Keratinocyte (primary cell): ENCODE data around the gene COIL. TPM values are rescaled to one million over a fixed set of nuclear protein-coding genes. Genes with fewer than 3 reads are reported as not detected.
"Not testable (repeated sequence)": the region's sequence is repeated elsewhere in the genome, so short reads cannot be mapped to it uniquely, and the experiment has no call there.

Source experiments
- DNase-seq: peaks from one replicate; pipeline ENCODE4 v3.0.0-alpha.2; 2011; ENCODE audit warnings: low read depth, missing footprints, low spot score
- FAIRE-seq: peaks from 2 replicates; lab custom pipeline; 2011; peaks lifted over from hg19 to GRCh38; lab: Jason Lieb, UNC
- H2AFZ ChIP-seq: 2 replicates; pipeline ENCODE4 v1.6.0; 2012; ENCODE audit warnings: low read length, control low read depth, inconsistent platforms; ENCODE audit not compliant: control insufficient read depth
- H3K27ac ChIP-seq: 2 replicates; pipeline ENCODE4 v1.5.1; 2011; ENCODE audit warnings: low read length; ENCODE audit not compliant: control insufficient read depth, insufficient read depth
- H3K27me3 ChIP-seq: 3 replicates; pipeline ENCODE4 v1.6.0; 2011; ENCODE audit warnings: low read length; ENCODE audit not compliant: control insufficient read depth, insufficient read depth; ENCODE audit errors: extremely low read depth
- H3K36me3 ChIP-seq, 2 experiments: 2 replicates in 1 of 2; 3 replicates in 1 of 2; pipeline ENCODE4 v1.5.1; 2011; ENCODE audit warnings: low read length in 2 of 2, mild to moderate bottlenecking in 1 of 2; ENCODE audit not compliant: control insufficient read depth in 2 of 2, insufficient read depth in 2 of 2; ENCODE audit errors: extremely low read depth in 1 of 2
- H3K4me1 ChIP-seq: 3 replicates; pipeline ENCODE4 v1.5.1; 2011; ENCODE audit warnings: low read length; ENCODE audit not compliant: control insufficient read depth, insufficient read depth; ENCODE audit errors: extremely low read depth
- H3K4me2 ChIP-seq: 3 replicates; pipeline ENCODE4 v1.6.0; 2011; ENCODE audit warnings: low read depth, low read length; ENCODE audit not compliant: control insufficient read depth, insufficient read depth; ENCODE audit errors: extremely low read depth
- H3K4me3 ChIP-seq, 3 experiments: fragments of 200-600 bp in 1 of 3; sonication (generic) in 1 of 3; 2 replicates in 2 of 3; 3 replicates in 1 of 3; pipeline ENCODE4 v1.5.1; 2011 to 2016; ENCODE audit warnings: low read length in 3 of 3, mild to moderate bottlenecking in 3 of 3, control low read depth in 2 of 3, inconsistent platforms in 1 of 3, low read depth in 1 of 3, mixed read lengths in 1 of 3, mixed run types in 1 of 3, moderate library complexity in 1 of 3; ENCODE audit not compliant: control insufficient read depth in 2 of 3, insufficient read depth in 2 of 3; ENCODE audit errors: extremely low read depth in 1 of 3
- H3K79me2 ChIP-seq: 2 replicates; pipeline ENCODE4 v1.6.0; 2012; ENCODE audit warnings: low read length; ENCODE audit not compliant: control insufficient read depth, insufficient read depth
- H3K9ac ChIP-seq: 3 replicates; pipeline ENCODE4 v1.6.0; 2011; ENCODE audit warnings: low read length; ENCODE audit not compliant: control insufficient read depth, insufficient read depth; ENCODE audit errors: extremely low read depth
- H3K9me1 ChIP-seq: 3 replicates; pipeline ENCODE4 v1.6.0; 2011; ENCODE audit warnings: low read length; ENCODE audit not compliant: control insufficient read depth, insufficient read depth; ENCODE audit errors: extremely low read depth
- H3K9me3 ChIP-seq: 2 replicates; pipeline ENCODE4 v1.5.1; 2012; ENCODE audit warnings: low read depth, low read length; ENCODE audit not compliant: control insufficient read depth
- H4K20me1 ChIP-seq: 3 replicates; pipeline ENCODE4 v1.6.0; 2011; ENCODE audit warnings: low read length; ENCODE audit not compliant: control insufficient read depth, insufficient read depth; ENCODE audit errors: extremely low read depth
- EZH2 ChIP-seq: IDR thresholded peaks from one replicate; pipeline ENCODE4 v1.6.1; 2012; ENCODE audit warnings: inconsistent platforms, mild to moderate bottlenecking, low read length, moderate library complexity
- dilution Hi-C: fragments of 300-500 bp; cut with MboI; formaldehyde crosslinking; loops from one replicate; pipeline ENCODE4 v1.7.0; 2020; ENCODE audit warnings: low sequenced_read_pairs; ENCODE audit not compliant: extremely low pct_ligation_motif_present
- polyA plus RNA-seq, 5 experiments: library from polyadenylated mRNA; depleted of rRNA in 3 of 5; stranded (reverse) in 3 of 5; stranded (forward) in 1 of 5; unstranded in 1 of 5; fragments of >200 nt; gene quantifications; 1 replicate in 1 of 5; 2 replicates in 3 of 5; 3 replicates in 1 of 5; pipeline versions ENCODE4 v1.2.1 to v1.2.3, GENCODE V29; 2011 to 2012; ENCODE audit warnings: missing spikeins in 2 of 5, low read depth in 1 of 5, low replicate concordance in 1 of 5
- TF ChIP-seq, protein P1 (sequence below), 3 experiments: IDR thresholded peaks in 1 of 3; conservative IDR thresholded peaks in 1 of 3; optimal IDR thresholded peaks in 1 of 3; 2 replicates in 2 of 3; 3 replicates in 1 of 3; pipeline versions ENCODE3 to v1.5.1; 2011; ENCODE audit warnings: low read length in 3 of 3, mild to moderate bottlenecking in 3 of 3, moderate library complexity in 2 of 3, control low read depth in 1 of 3, inconsistent platforms in 1 of 3; ENCODE audit not compliant: insufficient read depth in 2 of 3; ENCODE audit errors: extremely low read depth in 1 of 3

Gene COIL
- polyA plus RNA-seq, 1 donor (not counting 4 experiments of a cell fraction or from before 2014, with no cell fraction given), result 11.6 TPM

- Histone ChIP-seq H2AFZ (no peak overlapping the region), H3K4me1 (peaks cover 22% of the 10 kb centered on the region), H3K27me3 (no peaks in the 10 kb centered on the region), H3K36me3 (peaks cover 7 to 11% of the 10 kb centered on the region in 2 experiments), H3K4me2 (no peak overlapping the region), H3K9me1 (no peaks in the 10 kb centered on the region), H4K20me1 (no peaks in the 10 kb centered on the region), H3K4me3 (no peak overlapping the region), H3K9ac (no peak overlapping the region), H3K9me3 (no peaks in the 10 kb centered on the region), H3K79me2 (no peaks in the 10 kb centered on the region), H3K27ac (no peak overlapping the region)
- TF ChIP-seq EZH2, result no peak
- TF ChIP-seq, protein P1, sequence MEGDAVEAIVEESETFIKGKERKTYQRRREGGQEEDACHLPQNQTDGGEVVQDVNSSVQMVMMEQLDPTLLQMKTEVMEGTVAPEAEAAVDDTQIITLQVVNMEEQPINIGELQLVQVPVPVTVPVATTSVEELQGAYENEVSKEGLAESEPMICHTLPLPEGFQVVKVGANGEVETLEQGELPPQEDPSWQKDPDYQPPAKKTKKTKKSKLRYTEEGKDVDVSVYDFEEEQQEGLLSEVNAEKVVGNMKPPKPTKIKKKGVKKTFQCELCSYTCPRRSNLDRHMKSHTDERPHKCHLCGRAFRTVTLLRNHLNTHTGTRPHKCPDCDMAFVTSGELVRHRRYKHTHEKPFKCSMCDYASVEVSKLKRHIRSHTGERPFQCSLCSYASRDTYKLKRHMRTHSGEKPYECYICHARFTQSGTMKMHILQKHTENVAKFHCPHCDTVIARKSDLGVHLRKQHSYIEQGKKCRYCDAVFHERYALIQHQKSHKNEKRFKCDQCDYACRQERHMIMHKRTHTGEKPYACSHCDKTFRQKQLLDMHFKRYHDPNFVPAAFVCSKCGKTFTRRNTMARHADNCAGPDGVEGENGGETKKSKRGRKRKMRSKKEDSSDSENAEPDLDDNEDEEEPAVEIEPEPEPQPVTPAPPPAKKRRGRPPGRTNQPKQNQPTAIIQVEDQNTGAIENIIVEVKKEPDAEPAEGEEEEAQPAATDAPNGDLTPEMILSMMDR (optimal IDR thresholded peaks at IDR 0.05 in 1 of 3, IDR thresholded peaks at IDR 0.05 in 1 of 3, conservative IDR thresholded peaks at IDR 0.05 in 1 of 3; ENCODE audit: extremely low read depth in 1 of 3, insufficient read depth in 2 of 3, low read length in 3 of 3), result peak in 2 of 3 experiments; percentile 62 to 74
- FAIRE-seq (no peak), DNase-seq (no peak)
- dilution Hi-C loops, result no loop called here
These were observed 20.9 kb downstream of the COIL start for GRCh38 chr17:56939869-56940484.

- H3K27me3 ChIP-seq, H3K27ac ChIP-seq, DNase-seq, H2AFZ ChIP-seq, H4K20me1 ChIP-seq, dilution Hi-C loops, H3K9me3 ChIP-seq, H3K4me3 ChIP-seq, FAIRE-seq, H3K9ac ChIP-seq, H3K9me1 ChIP-seq, H3K79me2 ChIP-seq: not testable (repeated sequence)
- Histone ChIP-seq H3K4me1 (peaks cover 33% of the 10 kb centered on the region), H3K36me3 (peaks cover 4 to 10% of the 10 kb centered on the region in 2 experiments), H3K4me2 (peak overlapping the region; percentile 31)
These were observed 22.6 kb downstream of the COIL start for GRCh38 chr17:56938206-56938605.

GRCh38 chr17:56937687-56938086 is 23.2 kb downstream of the COIL start:
- Histone ChIP-seq H3K9me1 (no peaks in the 10 kb centered on the region), H3K79me2 (no peaks in the 10 kb centered on the region), H3K9me3 (no peaks in the 10 kb centered on the region), H4K20me1 (no peaks in the 10 kb centered on the region), H3K4me2 (no peak overlapping the region), H3K36me3 (peaks cover 4 to 10% of the 10 kb centered on the region in 2 experiments), H3K27ac (no peak overlapping the region), H2AFZ (no peak overlapping the region), H3K9ac (no peak overlapping the region), H3K4me1 (peaks cover 33% of the 10 kb centered on the region), H3K27me3 (no peaks in the 10 kb centered on the region), H3K4me3 (no peak overlapping the region)
- TF ChIP-seq, protein P1 (optimal IDR thresholded peaks at IDR 0.05 in 1 of 3, IDR thresholded peaks at IDR 0.05 in 1 of 3, conservative IDR thresholded peaks at IDR 0.05 in 1 of 3; ENCODE audit: extremely low read depth in 1 of 3, insufficient read depth in 2 of 3, low read length in 3 of 3), result no peak
- no peak for TF ChIP-seq EZH2
- no peak for DNase-seq
- dilution Hi-C loops, result no loop called here
- peak; percentile 5 for FAIRE-seq
